A673 (cell line): ENCODE results near the gene AP1M1. TPM values are rescaled to one million over a fixed set of nuclear protein-coding genes. Genes with fewer than 3 reads are reported as not detected.

Experiments
- BruUV-seq: library from RNA; stranded (reverse); fragments of 400-500 nt; replicated peaks from 2 replicates; lab custom pipeline; 2021; lab: Mats Ljungman, UMichigan
- CTCF ChIA-PET: fragments of 300-600 bp; sonication (Branson Sonifier 250); formaldehyde crosslinking; loops from one replicate; lab custom pipeline; 2022; ENCODE audit warnings: antibody characterized with exemption; lab: Charles Lee
- POLR2A ChIA-PET: fragments of 300-600 bp; sonication (Branson Sonifier 250); formaldehyde crosslinking; loops from one replicate; lab custom pipeline; 2022; ENCODE audit warnings: antibody characterized with exemption; ENCODE audit not compliant: low non-redundant PET; lab: Charles Lee
- DNase-seq: peaks from one replicate; pipeline ENCODE4 v3.0.0-alpha.2; 2015; ENCODE audit warnings: low spot score
- H3K27ac ChIP-seq: fragments of 200-600 bp; sonication (generic); 2 replicates; pipeline ENCODE4 v1.5.1; 2016; ENCODE audit warnings: mixed run types, low read depth, mild to moderate bottlenecking, mixed read lengths, antibody characterized with exemption, low read length; ENCODE audit not compliant: poor library complexity, severe bottlenecking
- H3K27me3 ChIP-seq: fragments of 200-600 bp; sonication (generic); replicated peaks from 2 replicates; pipeline ENCODE4 v1.6.1; 2017; ENCODE audit warnings: mixed run types, low read depth, mild to moderate bottlenecking, mixed read lengths, antibody characterized with exemption, low read length; ENCODE audit not compliant: insufficient read depth, poor library complexity
- H3K36me3 ChIP-seq: fragments of 200-600 bp; sonication (generic); 2 replicates; pipeline ENCODE4 v1.6.1; 2016; ENCODE audit warnings: mixed run types, mild to moderate bottlenecking, mixed read lengths, antibody characterized with exemption, low read length; ENCODE audit not compliant: insufficient read depth, poor library complexity, severe bottlenecking
- H3K4me1 ChIP-seq: fragments of 200-600 bp; sonication (generic); 2 replicates; pipeline ENCODE4 v1.6.1; 2017; ENCODE audit warnings: mixed run types, mild to moderate bottlenecking, mixed read lengths, antibody characterized with exemption, low read length; ENCODE audit not compliant: insufficient read depth, poor library complexity, severe bottlenecking
- H3K4me3 ChIP-seq: fragments of 200-600 bp; sonication (generic); 2 replicates; pipeline ENCODE4 v1.5.1; 2016; ENCODE audit warnings: low read depth, mixed run types, mild to moderate bottlenecking, mixed read lengths, low read length; ENCODE audit not compliant: poor library complexity, severe bottlenecking
- H3K9me3 ChIP-seq: fragments of 200-600 bp; sonication (generic); 2 replicates; pipeline ENCODE4 v1.6.1; 2016; ENCODE audit warnings: mixed run types, low read depth, mild to moderate bottlenecking, mixed read lengths, antibody characterized with exemption, low read length; ENCODE audit not compliant: poor library complexity, severe bottlenecking
- EZH2 ChIP-seq: fragments of 200-600 bp; sonication (generic); IDR thresholded peaks from 2 replicates; pipeline ENCODE4 v1.6.1; 2017; ENCODE audit warnings: borderline replicate concordance, low read depth, mild to moderate bottlenecking, mixed read lengths, antibody characterized with exemption, low read length; ENCODE audit not compliant: poor library complexity, severe bottlenecking
- intact Hi-C: fragments of 100-400 bp; cut with micrococcal nuclease; formaldehyde crosslinking; loops from one replicate; pipeline ENCODE4 v1.10.0; 2022; ENCODE audit not compliant: unreplicated experiment
- total RNA-seq: library from RNA; stranded (reverse); gene quantifications from 2 replicates; pipeline ENCODE4 v1.2.3, GENCODE V29; 2021
- TF ChIP-seq, protein P1 (sequence below): fragments of 300-800, 200-600 bp; sonication (generic); conservative IDR thresholded peaks from 2 replicates; pipeline ENCODE4 v1.5.1; 2017; ENCODE audit warnings: low read depth, mild to moderate bottlenecking, antibody characterized with exemption, low read length, moderate library complexity, mixed read lengths

The AP1M1 gene
- total RNA-seq, 1 experiment from 2014 or later: 105 TPM

DNA sequence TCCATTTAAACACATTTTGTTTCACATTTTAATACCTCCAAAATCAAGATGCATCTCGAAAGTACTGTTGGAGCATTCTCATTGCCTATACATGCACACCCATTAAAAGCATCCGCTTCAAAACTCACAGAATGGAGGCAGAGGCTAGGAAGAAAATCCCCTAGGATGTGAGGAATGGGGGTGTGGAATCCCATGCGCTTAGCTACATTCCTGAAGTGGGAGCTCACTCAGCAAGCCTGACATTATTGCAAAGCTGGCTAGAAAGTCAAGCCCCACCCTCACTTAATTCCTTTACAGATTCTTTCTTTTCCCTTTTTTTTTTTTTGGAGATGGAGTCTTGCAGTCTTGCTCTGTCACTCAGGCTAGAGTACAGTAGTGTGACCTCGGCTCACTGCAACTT, 17.1 kb upstream of the AP1M1 start:
- ChIA-PET CTCF (interaction anchor here (0.7 to 3.0 kb wide), 2 partner anchors 9 to 139 kb away, joined by 5 to 25 read pairs; no protein-coding TSS in a partner anchor), POLR2A (interaction anchor here (0.6 kb wide), 1 partner anchor 1653 kb away, joined by 3 read pairs; no protein-coding TSS in a partner anchor)
- TF ChIP-seq, protein P1, sequence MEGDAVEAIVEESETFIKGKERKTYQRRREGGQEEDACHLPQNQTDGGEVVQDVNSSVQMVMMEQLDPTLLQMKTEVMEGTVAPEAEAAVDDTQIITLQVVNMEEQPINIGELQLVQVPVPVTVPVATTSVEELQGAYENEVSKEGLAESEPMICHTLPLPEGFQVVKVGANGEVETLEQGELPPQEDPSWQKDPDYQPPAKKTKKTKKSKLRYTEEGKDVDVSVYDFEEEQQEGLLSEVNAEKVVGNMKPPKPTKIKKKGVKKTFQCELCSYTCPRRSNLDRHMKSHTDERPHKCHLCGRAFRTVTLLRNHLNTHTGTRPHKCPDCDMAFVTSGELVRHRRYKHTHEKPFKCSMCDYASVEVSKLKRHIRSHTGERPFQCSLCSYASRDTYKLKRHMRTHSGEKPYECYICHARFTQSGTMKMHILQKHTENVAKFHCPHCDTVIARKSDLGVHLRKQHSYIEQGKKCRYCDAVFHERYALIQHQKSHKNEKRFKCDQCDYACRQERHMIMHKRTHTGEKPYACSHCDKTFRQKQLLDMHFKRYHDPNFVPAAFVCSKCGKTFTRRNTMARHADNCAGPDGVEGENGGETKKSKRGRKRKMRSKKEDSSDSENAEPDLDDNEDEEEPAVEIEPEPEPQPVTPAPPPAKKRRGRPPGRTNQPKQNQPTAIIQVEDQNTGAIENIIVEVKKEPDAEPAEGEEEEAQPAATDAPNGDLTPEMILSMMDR: no peak
- TF ChIP-seq EZH2: no peak
- Histone ChIP-seq H3K9me3 (no peaks in the 10 kb centered on the region), H3K27ac (no peak overlapping the region), H3K36me3 (no peaks in the 10 kb centered on the region), H3K4me3 (no peak overlapping the region), H3K4me1 (no peaks in the 10 kb centered on the region), H3K27me3 (peaks cover 4% of the 10 kb centered on the region)
- DNase-seq: no peak
- intact Hi-C loops: no loop called here
- BruUV-seq: no TSS peak

DNA sequence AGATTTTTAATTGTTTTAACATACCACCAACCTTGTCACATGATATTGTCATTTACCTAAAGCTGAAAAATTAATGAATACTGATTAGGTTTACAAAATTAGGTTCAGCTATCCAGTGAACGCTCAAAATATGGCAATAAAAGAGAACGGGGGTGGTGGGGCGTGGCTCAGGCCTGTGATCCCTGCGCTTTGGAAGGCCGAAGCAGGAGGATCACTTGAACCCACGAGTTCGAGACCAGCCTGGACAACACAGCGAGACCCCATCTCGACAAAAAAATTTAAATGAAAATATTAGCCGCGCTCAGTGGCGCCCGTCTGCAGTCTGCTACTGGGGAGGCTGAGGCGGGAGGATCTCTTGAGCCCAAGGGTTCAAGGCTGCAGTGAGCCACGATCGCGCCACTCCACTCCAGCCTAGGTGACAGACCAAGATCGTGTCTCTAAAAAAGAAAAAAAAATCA, 13.0 kb upstream of the AP1M1 start:
- ChIA-PET CTCF (interaction anchor here (0.9 to 1.8 kb wide), 4 partner anchors 13 to 555 kb away, joined by 3 to 18 read pairs (median 4); partner anchors contain the start of gene AP1M1), POLR2A (interaction anchor here (0.6 kb wide), 1 partner anchor 13 kb away, joined by 3 read pairs; the partner anchor contains the start of gene AP1M1)
- no peak for DNase-seq
- Histone ChIP-seq H3K9me3 (no peaks in the 10 kb centered on the region), H3K27me3 (no peaks in the 10 kb centered on the region), H3K36me3 (peaks cover 10% of the 10 kb centered on the region), H3K27ac (peak overlapping the region; percentile 87), H3K4me1 (peaks cover 4% of the 10 kb centered on the region), H3K4me3 (peak overlapping the region; percentile 94)
- intact Hi-C loops: no loop called here
- no TSS peak for BruUV-seq
- TF ChIP-seq, protein P1: no peak
- no peak for TF ChIP-seq EZH2

GRCh38 chr19:16185123-16185767, 12.5 kb upstream of the AP1M1 start, which contains the start of gene FAM32A:
Gene FAM32A, plus strand, starts transcription at chr19:16185410. Its CDS starts 33 bp downstream, at chr19:16185443.
- TF ChIP-seq, protein P1: no peak
- no peak for TF ChIP-seq EZH2
- Histone ChIP-seq H3K9me3 (no peaks in the 10 kb centered on the region), H3K27me3 (no peaks in the 10 kb centered on the region), H3K4me1 (peaks cover 4% of the 10 kb centered on the region), H3K36me3 (peaks cover 16% of the 10 kb centered on the region), H3K27ac (peak within 1 kb of the TSS; percentile 87), H3K4me3 (peak within 1 kb of the TSS; percentile 94)
- intact Hi-C loops: no loop called here
- BruUV-seq: no TSS peak
- peak; percentile 99 for DNase-seq
- POLR2A ChIA-PET: interaction anchor here (0.6 kb wide), 1 partner anchor 13 kb away, joined by 3 read pairs; the partner anchor contains the start of gene AP1M1
- CTCF ChIA-PET: interaction anchor here (0.6 to 1.8 kb wide), 7 partner anchors 12 to 555 kb away, joined by 3 to 18 read pairs (median 3); partner anchors contain the start of gene AP1M1
